ENCODE results near the gene IGFBP5.

IGFBP5 gene

DNA sequence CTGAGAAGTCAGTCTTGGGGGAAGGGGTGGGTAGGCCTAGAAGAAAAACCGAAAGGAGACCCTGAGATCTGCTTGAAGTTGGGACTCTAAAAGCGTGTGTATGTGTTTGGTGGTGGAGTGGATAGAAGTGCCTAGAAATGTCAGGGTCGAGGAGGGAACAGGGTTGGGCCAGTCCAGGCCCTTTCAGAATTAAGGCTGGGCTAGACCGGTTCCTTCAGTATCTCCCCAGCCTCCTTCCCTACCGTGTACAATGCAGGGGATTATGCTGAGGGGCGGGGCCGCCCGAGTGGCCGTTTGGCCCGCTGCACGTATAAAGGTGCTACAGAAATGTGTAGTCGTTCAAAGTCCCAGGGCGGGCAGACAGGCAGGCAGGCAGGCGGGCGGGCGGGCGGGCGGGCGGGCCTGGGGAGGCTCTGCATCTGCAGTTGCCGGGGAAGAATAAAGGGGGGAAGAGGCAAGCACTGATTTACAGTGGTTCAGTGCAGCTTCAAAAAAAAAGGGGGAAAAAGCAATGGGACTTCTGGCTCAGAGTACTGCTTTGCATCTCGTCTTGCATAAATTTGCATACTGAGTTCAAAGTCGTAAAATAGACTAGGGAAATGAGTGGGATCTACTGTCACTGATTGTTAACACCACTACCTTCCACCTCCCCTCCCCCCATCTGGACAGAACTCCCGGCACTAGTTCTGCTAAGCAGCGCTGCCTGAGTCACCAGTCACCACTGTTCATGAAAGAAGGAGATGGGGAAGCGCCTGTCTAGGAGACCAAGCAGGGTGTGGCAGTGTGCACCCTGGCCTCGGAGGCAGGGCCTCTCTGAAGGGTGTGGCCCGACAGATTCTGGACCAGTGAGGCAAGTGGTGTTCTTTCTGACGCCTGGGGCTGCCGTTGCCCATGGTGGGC is 58.5 kb downstream of the IGFBP5 start:
- peak; percentile 37 for DNase-seq

DNA sequence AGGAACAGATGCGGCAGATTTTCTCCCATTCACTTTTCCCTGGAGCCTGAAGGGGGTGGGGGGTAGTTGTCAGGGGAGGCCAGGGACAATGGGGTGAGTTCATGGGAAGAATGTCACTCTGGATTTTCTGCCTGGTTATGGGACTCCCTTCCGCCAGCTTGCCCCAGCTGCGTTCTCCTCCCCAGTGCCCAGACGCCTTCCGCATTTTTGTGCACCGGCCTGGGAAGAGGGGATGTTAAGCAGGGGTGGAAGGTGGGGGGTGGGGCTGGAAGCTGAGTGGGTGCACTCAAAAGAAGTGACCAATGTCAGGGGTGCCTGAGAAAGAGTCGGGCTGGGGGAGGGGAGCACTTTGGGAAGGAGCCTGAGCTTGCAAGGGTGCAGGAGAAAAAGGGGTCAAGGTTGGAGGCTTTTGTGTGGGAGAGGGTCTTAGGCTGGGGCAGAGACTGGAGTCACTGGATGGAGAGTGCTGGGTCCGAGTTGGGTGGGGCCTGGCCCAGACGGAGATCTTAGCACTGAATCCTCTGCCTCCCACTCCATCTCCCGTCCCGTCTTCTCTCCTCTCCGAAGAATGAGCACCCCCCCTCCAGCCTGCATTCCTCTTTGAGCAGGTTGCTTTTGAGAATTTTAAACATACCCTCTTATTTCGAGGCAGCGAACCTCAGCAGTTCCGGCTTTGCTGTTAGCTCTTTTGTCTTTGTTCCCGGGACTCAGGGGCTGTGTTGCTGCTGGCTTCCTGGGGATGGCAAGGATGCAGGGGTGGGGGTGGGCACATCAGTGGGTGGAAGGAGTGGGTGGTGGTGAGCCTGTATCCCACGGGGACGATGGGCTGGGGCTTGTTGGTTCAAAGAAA is 59.4 kb downstream of the IGFBP5 start:
- DNase-seq, result no peak

DNA sequence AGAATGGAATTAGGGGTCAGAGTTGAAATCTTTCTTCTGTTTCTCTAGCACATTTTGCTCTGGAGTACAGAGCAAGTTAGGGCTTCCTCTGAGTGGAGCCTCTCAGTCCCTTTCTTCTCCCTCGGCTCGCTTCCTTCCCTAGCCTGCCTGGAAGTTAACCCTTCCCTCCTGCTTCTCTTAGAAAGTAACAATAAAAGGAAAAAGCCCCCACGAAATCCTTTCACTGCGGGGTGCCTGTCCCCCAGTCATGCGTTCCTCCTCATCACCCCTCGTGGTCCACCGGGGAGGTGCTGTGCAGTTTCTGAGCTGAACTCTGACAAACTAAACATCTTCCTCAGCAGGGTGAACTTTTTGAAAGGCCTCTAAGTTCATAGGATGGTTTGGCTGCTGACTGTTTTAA is 60.2 kb downstream of the IGFBP5 start:
- no peak for DNase-seq

DNA sequence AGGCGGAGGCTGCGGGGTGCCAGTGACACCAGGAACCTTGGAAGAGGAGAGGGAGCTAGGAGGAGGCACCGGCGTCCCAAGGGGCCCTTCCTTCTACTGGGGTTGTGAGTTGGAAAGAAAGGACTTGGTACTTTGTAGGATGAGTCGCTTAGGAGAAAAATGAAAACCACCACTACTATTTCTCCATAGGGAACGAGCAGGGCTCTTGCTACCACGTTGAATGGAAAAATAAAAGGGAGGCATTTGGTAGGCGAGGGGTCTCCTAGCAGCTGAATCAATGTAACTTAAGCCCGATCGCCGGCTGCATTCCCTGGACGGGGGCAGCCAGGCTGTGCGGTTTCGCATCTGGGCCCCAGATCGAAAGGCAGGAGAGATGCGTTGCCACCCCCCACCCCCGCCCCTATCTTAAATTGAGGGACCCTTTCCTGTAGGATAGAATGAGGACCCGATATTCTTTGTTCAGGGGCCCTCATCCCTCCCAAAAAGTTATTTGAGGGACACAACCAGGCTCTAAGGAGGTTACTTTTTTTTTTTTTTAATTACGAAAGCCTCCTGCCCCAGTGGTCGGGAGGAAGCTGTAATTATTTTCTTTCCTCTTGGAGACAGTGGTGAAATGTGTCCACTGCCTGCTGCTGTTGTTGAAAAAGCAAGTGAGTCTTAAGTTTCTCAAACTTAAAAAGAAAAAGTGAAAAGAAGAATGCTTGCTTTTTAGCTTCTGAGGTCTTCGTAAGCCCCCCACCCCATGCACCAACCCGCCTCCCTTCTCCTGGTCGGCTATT is 60.8 kb downstream of the IGFBP5 start:
- no peak for DNase-seq

DNA sequence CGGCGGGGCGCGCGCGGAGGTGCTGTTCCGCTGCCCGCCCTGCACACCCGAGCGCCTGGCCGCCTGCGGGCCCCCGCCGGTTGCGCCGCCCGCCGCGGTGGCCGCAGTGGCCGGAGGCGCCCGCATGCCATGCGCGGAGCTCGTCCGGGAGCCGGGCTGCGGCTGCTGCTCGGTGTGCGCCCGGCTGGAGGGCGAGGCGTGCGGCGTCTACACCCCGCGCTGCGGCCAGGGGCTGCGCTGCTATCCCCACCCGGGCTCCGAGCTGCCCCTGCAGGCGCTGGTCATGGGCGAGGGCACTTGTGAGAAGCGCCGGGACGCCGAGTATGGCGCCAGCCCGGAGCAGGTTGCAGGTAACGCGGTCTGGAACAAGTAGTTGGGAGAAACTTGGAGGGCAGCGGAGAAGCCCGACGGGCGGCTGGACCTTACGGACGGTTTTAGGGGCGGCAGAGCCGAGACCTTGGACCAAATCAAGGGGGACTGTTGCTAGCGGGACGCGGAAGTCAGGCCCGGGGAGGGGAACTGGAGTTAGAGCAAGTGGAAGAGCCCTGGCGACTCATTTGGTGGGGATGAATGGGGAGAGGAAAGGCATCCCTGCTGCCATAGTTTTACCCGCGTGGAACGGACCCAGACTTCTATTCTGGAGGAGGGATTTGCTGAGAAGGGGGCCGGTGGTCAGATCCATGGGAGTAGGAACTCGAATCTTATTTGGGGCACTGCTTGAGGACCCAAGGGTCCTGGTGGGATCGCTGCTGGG is 61.6 kb downstream of the IGFBP5 start:
- DNase-seq, result no peak

DNA sequence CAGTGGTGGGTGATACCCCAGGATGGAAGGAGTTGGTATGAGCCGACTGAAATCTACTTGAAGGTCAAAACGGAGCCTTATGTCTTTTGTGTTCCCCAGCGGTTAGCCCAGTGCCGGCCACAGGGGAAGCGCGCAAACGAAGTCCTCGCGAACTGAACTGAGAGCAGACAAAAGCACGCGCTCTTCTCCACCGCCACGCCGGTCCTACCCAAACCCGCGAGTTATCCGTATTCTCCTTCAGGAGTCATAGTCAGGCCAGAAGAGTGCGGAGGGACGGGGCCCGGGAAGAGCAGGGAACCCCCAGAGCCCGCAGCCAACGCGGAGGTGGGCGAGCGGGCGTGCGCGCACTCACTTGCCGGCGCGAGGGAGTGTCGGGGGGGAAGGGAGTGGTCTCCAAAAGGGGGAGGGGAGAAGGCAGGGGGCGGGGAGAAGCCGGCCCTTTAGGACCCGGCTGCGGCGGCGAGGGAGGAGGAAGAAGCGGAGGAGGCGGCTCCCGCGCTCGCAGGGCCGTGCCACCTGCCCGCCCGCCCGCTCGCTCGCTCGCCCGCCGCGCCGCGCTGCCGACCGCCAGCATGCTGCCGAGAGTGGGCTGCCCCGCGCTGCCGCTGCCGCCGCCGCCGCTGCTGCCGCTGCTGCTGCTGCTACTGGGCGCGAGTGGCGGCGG is 62.3 kb downstream of the IGFBP5 start, which contains the start of gene IGFBP2:
TSS of gene IGFBP2 (plus strand) at position 469 of the 664 bp plus-strand sequence. CDS start at position 573, 104 bp downstream.
- no peak for DNase-seq

DNA sequence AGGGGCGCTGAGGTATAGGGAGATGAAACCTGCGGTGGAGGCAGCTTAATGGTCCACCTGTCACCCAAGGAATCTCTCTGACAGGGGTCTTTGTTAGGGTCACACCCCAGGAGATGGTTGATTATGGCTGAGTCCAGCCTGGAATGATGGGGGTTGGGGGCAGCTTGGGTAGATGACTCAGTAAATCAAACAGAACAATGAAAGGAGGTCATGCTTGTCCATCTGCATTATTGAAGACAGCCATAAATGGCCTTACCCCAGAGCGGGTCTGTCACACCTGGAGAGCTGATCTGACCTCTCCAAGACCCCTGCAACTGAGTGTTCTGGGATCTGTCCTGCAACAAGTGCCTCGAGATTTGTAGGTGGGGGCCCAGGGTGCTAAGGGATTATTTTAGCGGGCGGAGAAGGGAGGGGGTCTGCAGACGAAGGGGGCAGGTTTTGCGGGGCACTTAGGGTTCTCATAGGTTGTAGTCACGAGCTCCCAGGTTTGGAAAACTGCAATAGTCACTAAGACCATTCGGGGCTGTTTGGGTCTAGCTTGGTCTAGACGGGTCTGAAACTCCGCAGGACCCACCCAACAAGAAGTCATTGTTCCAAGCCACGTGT is 62.9 kb downstream of the IGFBP5 start:
- no peak for DNase-seq

DNA sequence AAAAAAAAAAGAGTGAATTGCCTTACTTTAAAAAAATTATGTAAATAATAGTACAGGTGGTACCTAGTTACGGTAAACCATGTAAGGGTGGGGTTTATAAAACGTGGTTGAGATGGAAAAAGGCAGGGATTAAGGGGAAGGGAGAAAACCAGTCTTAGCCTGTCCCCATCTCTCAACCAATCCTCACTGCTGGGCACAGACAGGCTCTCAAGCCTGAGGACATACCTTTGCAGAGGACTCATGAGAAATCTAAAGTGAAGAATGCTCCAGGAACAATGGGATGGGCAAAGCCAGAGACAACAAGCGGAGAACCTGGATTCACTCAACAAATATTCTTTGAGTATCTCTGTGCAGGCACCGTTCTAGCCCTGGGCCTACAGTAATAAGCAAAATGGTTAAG is 65.6 kb downstream of the IGFBP5 start:
- no peak for DNase-seq

DNA sequence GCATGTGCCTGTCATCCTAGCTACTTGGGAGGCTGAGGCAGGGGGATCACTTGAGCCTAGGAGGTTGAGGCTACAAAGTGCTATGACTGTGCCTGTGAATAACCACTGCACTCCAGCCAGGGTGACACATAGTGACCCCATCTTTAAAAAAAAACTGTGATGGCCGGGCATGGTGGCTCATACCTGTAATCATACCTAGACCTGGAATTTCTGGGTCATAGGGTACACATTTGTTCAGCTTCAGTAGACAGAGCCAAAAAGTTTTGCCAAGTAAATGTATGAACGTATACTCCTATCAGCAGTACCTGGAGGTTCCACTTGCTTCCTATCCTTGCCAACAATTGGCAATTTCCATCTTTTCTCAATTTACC is 68.5 kb downstream of the IGFBP5 start:
- DNase-seq, result no peak

DNA sequence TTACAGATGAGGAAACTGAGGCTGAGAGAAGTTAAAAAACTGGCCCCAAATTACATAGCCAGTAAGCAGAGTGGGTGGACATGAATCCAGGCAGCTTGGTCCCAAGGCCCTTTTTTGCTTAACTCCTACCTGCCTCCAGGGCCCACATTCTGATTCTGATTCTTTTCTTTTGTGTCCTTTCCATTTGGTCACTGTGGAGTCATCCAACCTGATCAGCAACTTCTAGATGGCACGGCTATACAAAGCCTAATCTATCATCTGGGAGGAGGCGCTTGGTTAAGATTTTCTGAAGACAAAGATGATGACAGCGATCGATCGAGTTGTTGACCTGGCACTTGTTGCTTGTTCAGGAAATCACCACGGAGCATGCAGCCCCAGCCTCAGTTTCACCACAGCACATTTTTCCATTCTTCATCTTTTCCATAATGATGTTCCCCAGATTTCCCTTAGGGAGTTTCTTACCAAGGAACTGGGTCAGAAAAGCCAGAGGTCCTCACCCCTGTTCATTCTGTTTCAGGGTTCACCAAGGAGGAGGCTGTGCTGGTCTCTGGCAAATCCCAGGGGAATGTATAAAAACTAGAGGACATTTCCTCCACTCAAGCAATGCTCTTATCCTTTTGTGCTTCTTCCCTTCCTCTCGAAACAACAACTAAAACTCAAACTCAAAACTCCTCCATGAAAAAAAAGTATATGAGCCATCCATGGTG is 69.0 kb downstream of the IGFBP5 start:
- DNase-seq, result no peak

DNA sequence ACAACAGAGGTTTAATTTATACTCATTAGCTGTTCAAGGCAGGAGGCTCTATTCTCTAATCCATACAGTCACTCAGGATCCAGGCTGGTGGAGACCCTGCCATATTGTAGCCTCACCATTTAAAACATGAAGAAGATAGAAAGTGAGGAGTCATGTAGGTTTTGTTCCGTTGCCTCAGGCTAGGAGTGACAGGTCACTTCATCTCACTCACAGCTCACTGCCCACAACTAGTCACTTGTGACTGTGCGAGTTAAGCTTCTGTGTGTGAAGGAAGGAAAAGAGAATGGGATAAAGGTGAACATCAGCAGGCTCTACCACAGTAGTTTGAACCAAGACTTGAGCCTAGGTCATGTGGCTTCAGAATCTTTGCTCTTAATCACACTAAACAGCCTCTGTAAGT is 71.1 kb downstream of the IGFBP5 start:
- DNase-seq, result no peak

DNA sequence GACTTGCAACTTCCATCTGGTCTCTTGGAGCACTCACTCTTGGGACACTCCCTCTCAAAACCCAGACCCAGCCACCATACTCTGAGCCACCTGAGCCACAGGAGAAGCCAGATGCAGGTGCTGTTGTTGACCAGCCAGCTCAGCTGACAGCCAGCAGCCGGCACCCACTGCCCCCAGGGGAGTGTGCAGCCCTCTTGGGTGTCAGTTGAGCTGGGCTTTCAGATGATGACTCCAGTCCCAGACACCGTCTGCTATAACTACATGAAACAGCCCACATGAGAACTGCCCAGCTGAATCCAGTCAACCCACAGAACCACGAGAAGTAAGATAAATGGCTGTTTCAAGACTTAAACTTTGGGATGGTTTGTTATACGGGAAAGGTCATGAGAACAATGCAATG is 72.8 kb downstream of the IGFBP5 start:
- no peak for DNase-seq

Data from fibroblast of upper back skin (primary cell).